Measurements from ENCODE around the gene SAMSN1. TPM values are rescaled to one million over a fixed set of nuclear protein-coding genes. Genes with fewer than 3 reads are reported as not detected.

The SAMSN1 gene
- total and polyA plus RNA-seq, 9 of the 15 experiments (the other 6 are each of a cell fraction or from before 2014, with no cell fraction given) = 101 to 223 (median 159) TPM

GRCh38 chr21:14542638-14543037 lies 3.5 kb downstream of the SAMSN1 start (continued):
- TF ChIP-seq ZNF398 (CRISPR knock-in tag; IDR thresholded peaks at IDR 0.05) (no peak), ZBTB49 (CRISPR knock-in tag; IDR thresholded peaks at IDR 0.05; ENCODE audit: borderline replicate concordance) (no peak), TFE3 (CRISPR knock-in tag; IDR thresholded peaks at IDR 0.05) (no peak), MLLT1 (IDR thresholded peaks at IDR 0.05) (peak; percentile 92 to 95), ETS2 (tag; IDR thresholded peaks at IDR 0.05; ENCODE audit: borderline replicate concordance, poor library complexity, severe bottlenecking) (no peak), PHF8 (IDR thresholded peaks at IDR 0.05; ENCODE audit: borderline replicate concordance, low read length) (no peak), JUN (IDR thresholded peaks at IDR 0.05; ENCODE audit: borderline replicate concordance, low read depth, low read length) (no peak), JUN (CRISPR knock-in tag; IDR thresholded peaks at IDR 0.05; ENCODE audit: borderline replicate concordance) (no peak), PTRF (tag; IDR thresholded peaks at IDR 0.05) (no peak)

Data from K562 (cell line).